SK-N-SH (cell line): ENCODE results near the gene NXPH4. TPM values are rescaled to one million over a fixed set of nuclear protein-coding genes. Genes with fewer than 3 reads are reported as not detected.

Experiments
- CTCF ChIA-PET: fragments of 300-600, 350-600 bp; formaldehyde crosslinking; extraction: SDS; loops from one replicate; lab custom pipeline; 2021; lab: Yijun Ruan, JAX
- POLR2A ChIA-PET: fragments of 350-600 bp; sonication (Branson Sonifier 250); formaldehyde crosslinking; extraction: SDS; loops from one replicate; lab custom pipeline; 2020; ENCODE audit warnings: antibody characterized with exemption, inconsistent platforms; lab: Yijun Ruan, JAX
- DNase-seq: peaks from one replicate; pipeline ENCODE4 v3.0.0; 2012
- H2AFZ ChIP-seq: fragments of 200-600 bp; sonication (generic); 2 replicates; pipeline ENCODE4 v1.8.1; 2016; ENCODE audit warnings: antibody characterized with exemption, mild to moderate bottlenecking, low read depth
- H3F3A ChIP-seq: fragments of 200-600 bp; sonication (generic); replicated peaks from 2 replicates; pipeline ENCODE3; 2016; ENCODE audit warnings: antibody characterized with exemption, mild to moderate bottlenecking; ENCODE audit not compliant: insufficient read depth
- H3K27ac ChIP-seq, 2 experiments: fragments of 200-500 bp in 1 of 2; fragments of 200-600 bp in 1 of 2; sonication (Bioruptor generic) in 1 of 2; sonication (generic), shearing (Covaris generic) in 1 of 2; 2 replicates each; pipeline versions ENCODE4 v1.5.1 to v1.6.1; 2014 to 2016; ENCODE audit warnings: low read depth in 2 of 2, inconsistent platforms in 1 of 2, low read length in 1 of 2, mild to moderate bottlenecking in 1 of 2, mixed read lengths in 1 of 2
- H3K27me3 ChIP-seq: fragments of 200-600 bp; sonication (generic), shearing (Covaris generic); 2 replicates; pipeline ENCODE4 v1.6.1; 2016; ENCODE audit warnings: mixed run types; ENCODE audit not compliant: insufficient read depth
- H3K36me3 ChIP-seq, 2 experiments: fragments of 200-500 bp in 1 of 2; fragments of 200-600 bp in 1 of 2; sonication (Bioruptor generic) in 1 of 2; sonication (generic) in 1 of 2; replicated peaks in 1 of 2; 2 replicates each; pipeline versions ENCODE3 to v1.5.1; 2014 to 2016; ENCODE audit warnings: low read length in 1 of 2, mild to moderate bottlenecking in 1 of 2; ENCODE audit not compliant: insufficient read depth in 2 of 2, control insufficient read depth in 1 of 2
- H3K4me1 ChIP-seq, 2 experiments: fragments of 200-500 bp in 1 of 2; fragments of 200-600 bp in 1 of 2; sonication (Bioruptor generic) in 1 of 2; sonication (generic), shearing (Covaris generic) in 1 of 2; 2 replicates each; pipeline versions ENCODE4 v1.5.1 to v1.6.1; 2014 to 2016; ENCODE audit warnings: low read depth in 1 of 2, low read length in 1 of 2, mixed run types in 1 of 2; ENCODE audit not compliant: insufficient read depth in 2 of 2, control insufficient read depth in 1 of 2
- H3K4me2 ChIP-seq: fragments of 200-600 bp; sonication (generic), shearing (Covaris generic); 2 replicates; pipeline ENCODE4 v1.6.1; 2017; ENCODE audit warnings: mixed run types
- H3K4me3 ChIP-seq, 2 experiments: fragments of 200-500 bp in 1 of 2; fragments of 200-600 bp in 1 of 2; sonication (Bioruptor generic) in 1 of 2; sonication (generic), shearing (Covaris generic) in 1 of 2; 2 replicates each; pipeline versions ENCODE4 v1.5.1 to v1.8.1; 2014 to 2016; ENCODE audit warnings: low read depth in 2 of 2, inconsistent platforms in 1 of 2, low read length in 1 of 2, mild to moderate bottlenecking in 1 of 2, mixed read lengths in 1 of 2, moderate library complexity in 1 of 2
- H3K79me2 ChIP-seq: fragments of 200-600 bp; sonication (generic); 2 replicates; pipeline ENCODE4 v1.8.1; 2017; ENCODE audit warnings: mild to moderate bottlenecking; ENCODE audit not compliant: insufficient read depth
- H3K9ac ChIP-seq: fragments of 200-600 bp; sonication (generic); 2 replicates; pipeline ENCODE4 v1.6.1; 2017; ENCODE audit warnings: mixed run types
- H3K9me2 ChIP-seq: fragments of 200-600 bp; sonication (generic); 2 replicates; pipeline ENCODE4 v1.6.1; 2017; ENCODE audit warnings: mixed run types
- H3K9me3 ChIP-seq: fragments of 200-600 bp; sonication (generic); 2 replicates; pipeline ENCODE4 v1.6.1; 2017; ENCODE audit warnings: mixed run types, mild to moderate bottlenecking, moderate library complexity
- H4K20me1 ChIP-seq: fragments of 200-600 bp; sonication (generic); 2 replicates; pipeline ENCODE4 v1.6.1; 2017; ENCODE audit warnings: mild to moderate bottlenecking, mixed run types; ENCODE audit not compliant: insufficient read depth
- ELF1 ChIP-seq: IDR thresholded peaks from 2 replicates; pipeline ENCODE4 v1.4.0; 2012
- FOSL2 ChIP-seq: IDR thresholded peaks from 2 replicates; pipeline ENCODE4 v1.4.0; 2012; ENCODE audit warnings: low read depth, mild to moderate bottlenecking, moderate library complexity, borderline replicate concordance
- FOXJ3 ChIP-seq: sonication (generic); formaldehyde crosslinking; IDR thresholded peaks from 2 replicates; pipeline ENCODE4 v1.5.1; 2020; ENCODE audit warnings: mild to moderate bottlenecking, missing genetic modification reagents
- JUND ChIP-seq: IDR thresholded peaks from 2 replicates; pipeline ENCODE4 v1.4.0; 2012
- RAD21 ChIP-seq: IDR thresholded peaks from 2 replicates; pipeline ENCODE4 v1.6.1; 2012; ENCODE audit warnings: mild to moderate bottlenecking, low read length
- RCOR1 ChIP-seq: fragments of 150-350 bp; IDR thresholded peaks from 2 replicates; pipeline ENCODE4 v1.6.1; 2017; ENCODE audit warnings: antibody characterized with exemption, low read length
- RFX5 ChIP-seq: IDR thresholded peaks from 2 replicates; pipeline ENCODE4 v1.6.1; 2012; ENCODE audit warnings: mild to moderate bottlenecking, improper control_type of control experiment, low read length
- SIN3A ChIP-seq: IDR thresholded peaks from 2 replicates; pipeline ENCODE4 v1.6.1; 2012; ENCODE audit warnings: low read depth, mild to moderate bottlenecking, low read length, moderate library complexity, borderline replicate concordance
- TEAD4 ChIP-seq: IDR thresholded peaks from 2 replicates; pipeline ENCODE4 v1.4.0; 2012; ENCODE audit warnings: mild to moderate bottlenecking, borderline replicate concordance; ENCODE audit not compliant: insufficient read depth
- YY1 ChIP-seq: IDR thresholded peaks from 2 replicates; pipeline ENCODE4 v1.4.0; 2012; ENCODE audit warnings: low read depth, mild to moderate bottlenecking
- WGBS: methylation state at CpG from one replicate; pipeline ENCODE4 v1.1.6; 2017; ENCODE audit warnings: low lambda C conversion rate; 5-methylcytosine and 5-hydroxymethylcytosine counted together
- polyA plus RNA-seq, 3 experiments: library from polyadenylated mRNA; depleted of rRNA; stranded (reverse); fragments of >200 nt; gene quantifications; 2 replicates each; pipeline ENCODE4 v1.2.3, GENCODE V29; 2012
- TF ChIP-seq, protein P1 (sequence below): IDR thresholded peaks from 2 replicates; pipeline ENCODE4 v1.4.0; 2012; ENCODE audit warnings: low read depth, borderline replicate concordance
- TF ChIP-seq, protein P2 (sequence below): fragments of 150-350 bp; IDR thresholded peaks from 2 replicates; pipeline ENCODE4 v1.6.1; 2016; ENCODE audit warnings: mild to moderate bottlenecking, low read depth, low read length
- TF ChIP-seq, protein P3 (sequence below): fragments of 150-350 bp; IDR thresholded peaks from 2 replicates; pipeline ENCODE4 v1.6.1; 2017; ENCODE audit warnings: antibody characterized with exemption, low read length, low read depth, borderline replicate concordance
- TF ChIP-seq, protein P4 (sequence below): IDR thresholded peaks from 2 replicates; pipeline ENCODE4 v1.6.1; 2012; ENCODE audit warnings: mild to moderate bottlenecking, low read depth, low read length, moderate library complexity

NXPH4 gene
- polyA plus RNA-seq, 1 of the 3 experiments (the other 2 are of a cell fraction): 0.31 TPM

DNA sequence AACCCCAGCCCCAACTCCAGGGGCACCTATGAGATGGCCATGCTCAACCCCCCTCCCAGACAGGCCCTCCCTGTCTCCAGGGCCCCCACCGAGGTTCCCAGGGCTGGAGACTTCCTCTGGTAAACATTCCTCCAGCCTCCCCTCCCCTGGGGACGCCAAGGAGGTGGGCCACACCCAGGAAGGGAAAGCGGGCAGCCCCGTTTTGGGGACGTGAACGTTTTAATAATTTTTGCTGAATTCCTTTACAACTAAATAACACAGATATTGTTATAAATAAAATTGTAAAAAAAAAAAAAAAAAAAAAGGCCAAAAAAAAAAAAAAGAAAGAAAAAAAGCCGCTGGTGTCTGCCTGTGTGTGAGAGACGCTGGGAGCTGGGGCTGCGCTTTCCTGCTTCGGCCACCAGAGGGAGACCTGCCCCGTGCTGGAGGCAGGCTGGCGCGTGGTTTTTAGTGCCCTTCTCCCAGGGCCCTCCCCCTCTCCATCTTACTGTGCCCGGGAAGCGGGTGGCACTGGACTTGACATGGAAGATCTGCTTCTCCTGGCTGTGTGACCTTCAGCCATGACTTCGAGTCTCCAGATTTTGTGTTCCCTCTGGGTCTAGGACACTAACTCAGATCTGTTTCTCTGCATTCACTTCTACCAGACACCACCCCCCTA lies 3.4 kb upstream of the NXPH4 start (continued):
- TF ChIP-seq RCOR1: no peak
- TF ChIP-seq, protein P1, sequence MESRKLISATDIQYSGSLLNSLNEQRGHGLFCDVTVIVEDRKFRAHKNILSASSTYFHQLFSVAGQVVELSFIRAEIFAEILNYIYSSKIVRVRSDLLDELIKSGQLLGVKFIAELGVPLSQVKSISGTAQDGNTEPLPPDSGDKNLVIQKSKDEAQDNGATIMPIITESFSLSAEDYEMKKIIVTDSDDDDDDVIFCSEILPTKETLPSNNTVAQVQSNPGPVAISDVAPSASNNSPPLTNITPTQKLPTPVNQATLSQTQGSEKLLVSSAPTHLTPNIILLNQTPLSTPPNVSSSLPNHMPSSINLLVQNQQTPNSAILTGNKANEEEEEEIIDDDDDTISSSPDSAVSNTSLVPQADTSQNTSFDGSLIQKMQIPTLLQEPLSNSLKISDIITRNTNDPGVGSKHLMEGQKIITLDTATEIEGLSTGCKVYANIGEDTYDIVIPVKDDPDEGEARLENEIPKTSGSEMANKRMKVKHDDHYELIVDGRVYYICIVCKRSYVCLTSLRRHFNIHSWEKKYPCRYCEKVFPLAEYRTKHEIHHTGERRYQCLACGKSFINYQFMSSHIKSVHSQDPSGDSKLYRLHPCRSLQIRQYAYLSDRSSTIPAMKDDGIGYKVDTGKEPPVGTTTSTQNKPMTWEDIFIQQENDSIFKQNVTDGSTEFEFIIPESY: no peak
- TF ChIP-seq, protein P2, sequence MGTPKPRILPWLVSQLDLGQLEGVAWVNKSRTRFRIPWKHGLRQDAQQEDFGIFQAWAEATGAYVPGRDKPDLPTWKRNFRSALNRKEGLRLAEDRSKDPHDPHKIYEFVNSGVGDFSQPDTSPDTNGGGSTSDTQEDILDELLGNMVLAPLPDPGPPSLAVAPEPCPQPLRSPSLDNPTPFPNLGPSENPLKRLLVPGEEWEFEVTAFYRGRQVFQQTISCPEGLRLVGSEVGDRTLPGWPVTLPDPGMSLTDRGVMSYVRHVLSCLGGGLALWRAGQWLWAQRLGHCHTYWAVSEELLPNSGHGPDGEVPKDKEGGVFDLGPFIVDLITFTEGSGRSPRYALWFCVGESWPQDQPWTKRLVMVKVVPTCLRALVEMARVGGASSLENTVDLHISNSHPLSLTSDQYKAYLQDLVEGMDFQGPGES: no peak

DNA sequence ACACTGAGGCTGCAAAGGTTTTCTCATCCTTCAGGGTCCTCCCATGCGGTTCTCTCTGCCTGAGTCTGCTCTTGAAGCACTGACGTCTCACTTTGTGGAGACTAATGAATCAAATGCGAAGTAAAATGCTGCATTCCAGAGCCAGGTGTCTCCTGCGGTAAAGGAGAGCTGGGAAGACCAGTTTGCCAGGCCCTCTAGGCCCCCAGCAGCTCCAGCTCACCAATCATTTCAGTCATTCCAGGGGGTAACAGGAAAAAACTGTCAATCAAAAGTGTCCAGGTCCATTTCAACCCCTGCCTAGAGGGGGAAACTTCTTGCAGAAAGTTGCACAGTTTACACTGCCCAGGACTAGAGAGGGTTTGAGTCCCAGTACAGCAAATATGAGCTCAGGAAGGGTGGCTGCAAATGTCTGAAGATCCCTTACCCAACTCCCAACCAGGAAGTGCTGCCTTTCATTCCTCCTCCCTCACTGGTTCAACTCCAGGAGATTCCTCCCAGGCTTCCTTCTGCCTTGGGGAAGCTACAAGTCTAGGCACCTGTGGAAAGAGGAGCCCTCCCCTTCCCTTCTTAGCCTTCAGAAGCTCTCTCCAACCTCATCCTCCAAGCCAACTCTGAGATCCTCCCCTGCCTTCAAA lies 2.7 kb upstream of the NXPH4 start:
- Histone ChIP-seq H3K36me3 (peaks cover 0 to 17% of the 10 kb centered on the region in 2 experiments), H3K27ac (no peak overlapping the region), H3K4me1 (peaks cover 0 to 27% of the 10 kb centered on the region in 2 experiments; a peak in 1 of 4 replicates), H3K9ac (no peak overlapping the region)
- TF ChIP-seq TEAD4 (no peak), ELF1 (0 out of 2 replicates have a peak, but pooled peaks have one; percentile 11)
- TF ChIP-seq, all 33 proteins: peak for 1
- Histone ChIP-seq H3K4me3 (no peak overlapping the region), H4K20me1 (0 out of 2 replicates have a peak, but pooled peaks cover 6% of the 10 kb centered on the region), H3F3A (peaks cover 13% of the 10 kb centered on the region), H3K9me2 (no peaks in the 10 kb centered on the region), H3K9me3 (no peaks in the 10 kb centered on the region), H3K79me2 (no peaks in the 10 kb centered on the region), H3K4me2 (no peak overlapping the region), H2AFZ (no peak overlapping the region), H3K27me3 (peaks cover 20% of the 10 kb centered on the region)
- 78% methylated on average over 4 of the region's 4 CpGs for WGBS
- CTCF ChIA-PET: interaction anchor here (0.6 to 15.9 kb wide), 48 partner anchors 12 to 551 kb away, joined by 3 to 937 read pairs (median 5); partner anchors contain the start of genes GLI1, INHBE, LRP1 and SHMT2
- POLR2A ChIA-PET: interaction anchor here (0.6 to 1.0 kb wide), 2 partner anchors 16 to 25 kb away, joined by 3 read pairs; partner anchors contain the start of gene SHMT2
- DNase-seq: no peak

DNA sequence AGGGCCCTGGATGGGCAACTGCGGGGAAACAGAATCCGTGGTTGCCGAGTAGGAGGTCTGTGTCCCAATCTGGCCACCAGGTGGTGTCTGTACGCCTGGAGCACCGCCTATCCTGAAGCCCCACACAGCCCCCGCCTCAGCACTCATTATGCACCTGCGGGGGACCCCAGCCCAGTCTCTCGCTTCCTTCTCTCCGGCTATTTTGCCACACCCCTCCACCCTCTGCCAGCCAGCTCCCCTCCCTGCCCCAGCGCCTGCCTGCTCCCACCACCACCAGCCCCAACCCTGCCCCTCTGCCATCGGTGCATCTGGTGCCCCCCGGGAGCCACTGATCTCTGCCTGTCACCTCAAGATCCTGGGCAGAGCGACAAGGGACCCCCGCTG lies 2.2 kb upstream of the NXPH4 start:
- Histone ChIP-seq H3K9me3 (no peaks in the 10 kb centered on the region), H3F3A (peaks cover 13% of the 10 kb centered on the region), H3K79me2 (no peaks in the 10 kb centered on the region), H3K4me3 (no peak overlapping the region), H3K9me2 (no peaks in the 10 kb centered on the region), H3K4me2 (no peak overlapping the region), H2AFZ (no peak overlapping the region), H4K20me1 (0 out of 2 replicates have a peak, but pooled peaks cover 6% of the 10 kb centered on the region), H3K27me3 (peaks cover 23% of the 10 kb centered on the region), H3K27ac (no peak overlapping the region), H3K36me3 (peaks cover 0 to 17% of the 10 kb centered on the region in 2 experiments), H3K4me1 (peaks cover 0 to 27% of the 10 kb centered on the region in 2 experiments; a peak in 1 of 4 replicates), H3K9ac (no peak overlapping the region)
- ChIA-PET CTCF (interaction anchor here (0.6 to 15.9 kb wide), 44 partner anchors 13 to 283 kb away, joined by 3 to 937 read pairs (median 5); partner anchors contain the start of genes GLI1, INHBE, LRP1 and SHMT2), POLR2A (interaction anchor here (1.0 kb wide), 1 partner anchor 25 kb away, joined by 3 read pairs; no protein-coding TSS in a partner anchor)
- 6% methylated on average over 14 of the region's 14 CpGs for WGBS
- peak; percentile 88 for DNase-seq
- TF ChIP-seq ELF1 (no peak), RAD21 (peak; percentile 60), SIN3A (no peak; the same call in 1 of the 2 replicates), YY1 (no peak), RFX5 (no peak), FOXJ3 (no peak), JUND (no peak), FOSL2 (no peak)
- TF ChIP-seq, protein P3, sequence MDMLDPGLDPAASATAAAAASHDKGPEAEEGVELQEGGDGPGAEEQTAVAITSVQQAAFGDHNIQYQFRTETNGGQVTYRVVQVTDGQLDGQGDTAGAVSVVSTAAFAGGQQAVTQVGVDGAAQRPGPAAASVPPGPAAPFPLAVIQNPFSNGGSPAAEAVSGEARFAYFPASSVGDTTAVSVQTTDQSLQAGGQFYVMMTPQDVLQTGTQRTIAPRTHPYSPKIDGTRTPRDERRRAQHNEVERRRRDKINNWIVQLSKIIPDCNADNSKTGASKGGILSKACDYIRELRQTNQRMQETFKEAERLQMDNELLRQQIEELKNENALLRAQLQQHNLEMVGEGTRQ: no peak
- TF ChIP-seq, protein P4, sequence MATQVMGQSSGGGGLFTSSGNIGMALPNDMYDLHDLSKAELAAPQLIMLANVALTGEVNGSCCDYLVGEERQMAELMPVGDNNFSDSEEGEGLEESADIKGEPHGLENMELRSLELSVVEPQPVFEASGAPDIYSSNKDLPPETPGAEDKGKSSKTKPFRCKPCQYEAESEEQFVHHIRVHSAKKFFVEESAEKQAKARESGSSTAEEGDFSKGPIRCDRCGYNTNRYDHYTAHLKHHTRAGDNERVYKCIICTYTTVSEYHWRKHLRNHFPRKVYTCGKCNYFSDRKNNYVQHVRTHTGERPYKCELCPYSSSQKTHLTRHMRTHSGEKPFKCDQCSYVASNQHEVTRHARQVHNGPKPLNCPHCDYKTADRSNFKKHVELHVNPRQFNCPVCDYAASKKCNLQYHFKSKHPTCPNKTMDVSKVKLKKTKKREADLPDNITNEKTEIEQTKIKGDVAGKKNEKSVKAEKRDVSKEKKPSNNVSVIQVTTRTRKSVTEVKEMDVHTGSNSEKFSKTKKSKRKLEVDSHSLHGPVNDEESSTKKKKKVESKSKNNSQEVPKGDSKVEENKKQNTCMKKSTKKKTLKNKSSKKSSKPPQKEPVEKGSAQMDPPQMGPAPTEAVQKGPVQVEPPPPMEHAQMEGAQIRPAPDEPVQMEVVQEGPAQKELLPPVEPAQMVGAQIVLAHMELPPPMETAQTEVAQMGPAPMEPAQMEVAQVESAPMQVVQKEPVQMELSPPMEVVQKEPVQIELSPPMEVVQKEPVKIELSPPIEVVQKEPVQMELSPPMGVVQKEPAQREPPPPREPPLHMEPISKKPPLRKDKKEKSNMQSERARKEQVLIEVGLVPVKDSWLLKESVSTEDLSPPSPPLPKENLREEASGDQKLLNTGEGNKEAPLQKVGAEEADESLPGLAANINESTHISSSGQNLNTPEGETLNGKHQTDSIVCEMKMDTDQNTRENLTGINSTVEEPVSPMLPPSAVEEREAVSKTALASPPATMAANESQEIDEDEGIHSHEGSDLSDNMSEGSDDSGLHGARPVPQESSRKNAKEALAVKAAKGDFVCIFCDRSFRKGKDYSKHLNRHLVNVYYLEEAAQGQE: no peak
